ENCODE data around the gene KRT81. TPM values are rescaled to one million over a fixed set of nuclear protein-coding genes. Genes with fewer than 3 reads are reported as not detected.

KRT81 gene
- polyA plus RNA-seq, 3 donors = not detected

DNA sequence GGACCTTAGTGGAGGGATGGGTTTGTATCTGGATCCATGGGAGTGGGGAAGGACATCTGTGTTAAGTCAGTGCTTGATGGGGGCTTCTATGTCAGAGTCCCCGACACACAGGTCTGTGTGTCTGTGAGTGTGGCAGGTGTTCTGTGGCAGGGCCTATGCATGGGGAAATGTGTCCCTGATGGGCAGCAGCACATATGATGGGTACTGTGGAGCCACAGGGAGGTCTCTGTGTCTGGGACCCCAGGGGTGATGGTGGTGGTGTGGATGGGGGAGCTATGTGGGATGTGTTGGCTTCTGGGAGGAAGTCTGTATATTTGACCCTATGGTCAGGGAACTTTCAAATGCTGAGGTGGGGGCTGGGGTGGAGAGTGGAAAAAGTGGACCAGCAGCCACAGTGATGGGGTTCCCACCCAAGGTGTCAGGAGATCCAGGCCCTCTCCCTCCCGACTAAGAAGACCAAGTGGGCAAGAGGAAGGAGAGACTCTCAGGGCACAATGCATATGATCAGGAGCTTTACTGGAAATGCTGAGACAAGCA is 41.8 kb downstream of the KRT81 start:
- Mint-ChIP-seq H3K27me3 (ENCODE audit: low read depth in 3 of 3) (peaks cover 50 to 68% (median 66%) of the 10 kb centered on the region in 3 donors), H3K27ac (peak overlapping the region in 1 of 7 donors; percentile 73), H3K4me1 (peaks cover 18% of the 10 kb centered on the region), H3K36me3 (peaks cover 10 to 14% of the 10 kb centered on the region in 2 donors), H3K4me3 (peak overlapping the region in 1 of 2 donors; percentile 88), H3K9me3 (peaks cover 0 to 15% (median 3%) of the 10 kb centered on the region in 7 donors)
- DNase-seq = no peak
- intact Hi-C loops (cut with micrococcal nuclease) = no loop called here
- Histone ChIP-seq H3K4me1 (ENCODE audit: control insufficient read depth in 1 of 2, insufficient read depth in 2 of 2, low read length in 2 of 2) (peaks cover 2 to 10% of the 10 kb centered on the region in 2 donors), H3K4me3 (replicated peaks in 1 of 3; ENCODE audit: low read depth in 2 of 3, low read length in 3 of 3) (no peak overlapping the region), H3K4me2 (replicated peaks; ENCODE audit: extremely low read depth, low read length, poor library complexity, severe bottlenecking) (no peak overlapping the region), H3K9ac (ENCODE audit: insufficient read depth, low read length, poor library complexity, severe bottlenecking) (no peak overlapping the region), H4K20me1 (ENCODE audit: insufficient read depth, low read length) (no peaks in the 10 kb centered on the region), H3K27me3 (ENCODE audit: control insufficient read depth in 2 of 2, insufficient read depth in 2 of 2, low read length in 2 of 2) (peaks cover 15 to 56% of the 10 kb centered on the region in 2 donors), H3K9me3 (replicated peaks in 1 of 2; ENCODE audit: control insufficient read depth in 1 of 2, insufficient read depth in 1 of 2, low read length in 2 of 2) (no peaks in the 10 kb centered on the region), H3K27ac (ENCODE audit: low read depth in 1 of 2, low read length in 2 of 2) (no peak overlapping the region), H3K36me3 (replicated peaks in 1 of 2; ENCODE audit: control insufficient read depth in 1 of 2, insufficient read depth in 2 of 2, low read length in 2 of 2) (no peaks in the 10 kb centered on the region), H2AFZ (ENCODE audit: insufficient read depth, low read depth, low read length, poor library complexity, severe bottlenecking) (no peak overlapping the region), H3K79me2 (ENCODE audit: insufficient read depth, low read length) (no peaks in the 10 kb centered on the region)
- WGBS (ENCODE audit: insufficient coverage) = 70% methylated on average over 2 of the region's 2 CpGs
- TF ChIP-seq, protein P1, sequence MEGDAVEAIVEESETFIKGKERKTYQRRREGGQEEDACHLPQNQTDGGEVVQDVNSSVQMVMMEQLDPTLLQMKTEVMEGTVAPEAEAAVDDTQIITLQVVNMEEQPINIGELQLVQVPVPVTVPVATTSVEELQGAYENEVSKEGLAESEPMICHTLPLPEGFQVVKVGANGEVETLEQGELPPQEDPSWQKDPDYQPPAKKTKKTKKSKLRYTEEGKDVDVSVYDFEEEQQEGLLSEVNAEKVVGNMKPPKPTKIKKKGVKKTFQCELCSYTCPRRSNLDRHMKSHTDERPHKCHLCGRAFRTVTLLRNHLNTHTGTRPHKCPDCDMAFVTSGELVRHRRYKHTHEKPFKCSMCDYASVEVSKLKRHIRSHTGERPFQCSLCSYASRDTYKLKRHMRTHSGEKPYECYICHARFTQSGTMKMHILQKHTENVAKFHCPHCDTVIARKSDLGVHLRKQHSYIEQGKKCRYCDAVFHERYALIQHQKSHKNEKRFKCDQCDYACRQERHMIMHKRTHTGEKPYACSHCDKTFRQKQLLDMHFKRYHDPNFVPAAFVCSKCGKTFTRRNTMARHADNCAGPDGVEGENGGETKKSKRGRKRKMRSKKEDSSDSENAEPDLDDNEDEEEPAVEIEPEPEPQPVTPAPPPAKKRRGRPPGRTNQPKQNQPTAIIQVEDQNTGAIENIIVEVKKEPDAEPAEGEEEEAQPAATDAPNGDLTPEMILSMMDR (IDR thresholded peaks at IDR 0.05) = no peak

GRCh38 chr12:52248541-52249461 is 42.5 kb downstream of the KRT81 start:
- H3K27ac Mint-ChIP-seq = peak overlapping the region in 1 of 7 donors; percentile 37
- H3K4me1 Mint-ChIP-seq = peaks cover 26% of the 10 kb centered on the region
- Histone ChIP-seq H3K9ac (ENCODE audit: insufficient read depth, low read length, poor library complexity, severe bottlenecking) (no peak overlapping the region), H3K79me2 (ENCODE audit: insufficient read depth, low read length) (no peaks in the 10 kb centered on the region), H3K27me3 (ENCODE audit: control insufficient read depth in 2 of 2, insufficient read depth in 2 of 2, low read length in 2 of 2) (peaks cover 15 to 51% of the 10 kb centered on the region in 2 donors), H3K9me3 (replicated peaks in 1 of 2; ENCODE audit: control insufficient read depth in 1 of 2, insufficient read depth in 1 of 2, low read length in 2 of 2) (no peaks in the 10 kb centered on the region), H3K4me1 (ENCODE audit: control insufficient read depth in 1 of 2, insufficient read depth in 2 of 2, low read length in 2 of 2) (peaks cover 10 to 18% of the 10 kb centered on the region in 2 donors), H2AFZ (ENCODE audit: insufficient read depth, low read depth, low read length, poor library complexity, severe bottlenecking) (no peak overlapping the region), H3K27ac (ENCODE audit: low read depth in 1 of 2, low read length in 2 of 2) (no peak overlapping the region), H3K4me3 (replicated peaks in 1 of 3; ENCODE audit: low read depth in 2 of 3, low read length in 3 of 3) (no peak overlapping the region), H3K4me2 (replicated peaks; ENCODE audit: extremely low read depth, low read length, poor library complexity, severe bottlenecking) (no peak overlapping the region), H3K36me3 (replicated peaks in 1 of 2; ENCODE audit: control insufficient read depth in 1 of 2, insufficient read depth in 2 of 2, low read length in 2 of 2) (no peaks in the 10 kb centered on the region), H4K20me1 (ENCODE audit: insufficient read depth, low read length) (no peaks in the 10 kb centered on the region)
- peaks cover 48 to 67% (median 61%) of the 10 kb centered on the region in 3 donors for H3K27me3 Mint-ChIP-seq (ENCODE audit: low read depth in 3 of 3)
- H3K4me3 Mint-ChIP-seq = peak overlapping the region in 1 of 2 donors; percentile 88
- H3K9me3 Mint-ChIP-seq = peaks cover 0 to 15% (median 3%) of the 10 kb centered on the region in 7 donors
- H3K36me3 Mint-ChIP-seq = peaks cover 10 to 14% of the 10 kb centered on the region in 2 donors
- TF ChIP-seq, protein P1 (IDR thresholded peaks at IDR 0.05) = no peak
- no peak for DNase-seq
- WGBS (ENCODE audit: insufficient coverage) = 92% methylated on average over 17 of the region's 18 CpGs
- intact Hi-C loops (cut with micrococcal nuclease) = no loop called here

Measured in CD14-positive monocyte (primary cell).